ENCODE results near the gene AP2A2.

GRCh38 chr11:905952-906351, 19.7 kb upstream of the AP2A2 start:
- TF ChIP-seq CTCF (conservative IDR thresholded peaks at IDR 0.05; ENCODE audit: low read length) = no peak
- no peak for TF ChIP-seq EZH2phosphoT487 (IDR thresholded peaks at IDR 0.05; ENCODE audit: borderline replicate concordance, low read depth, low read length)

Data from OCI-LY7 (cell line).